Nephron (organoid): ENCODE measurements around the gene TSPAN15.

Source experiments
- H3K27ac Mint-ChIP-seq, 3 experiments: 2 replicates each; pipeline ENCODE4 v1.8.0; 2020; ENCODE audit warnings: mixed read lengths in 3 of 3, mild to moderate bottlenecking in 2 of 3, moderate library complexity in 1 of 3
- H3K27me3 Mint-ChIP-seq: 2 replicates; pipeline ENCODE4 v1.8.0; 2021; ENCODE audit warnings: low read depth, mild to moderate bottlenecking, moderate library complexity, mixed read lengths
- H3K36me3 Mint-ChIP-seq: 2 replicates; pipeline ENCODE4 v1.8.0; 2020; ENCODE audit warnings: low read depth, mixed read lengths
- H3K4me1 Mint-ChIP-seq: 2 replicates; pipeline ENCODE4 v1.8.0; 2020; ENCODE audit warnings: mixed read lengths
- H3K4me3 Mint-ChIP-seq, 3 experiments: 2 replicates each; pipeline ENCODE4 v1.8.0; 2020; ENCODE audit warnings: mild to moderate bottlenecking in 3 of 3, mixed read lengths in 3 of 3, moderate library complexity in 2 of 3
- H3K9me3 Mint-ChIP-seq: 2 replicates; pipeline ENCODE4 v1.8.0; 2020; ENCODE audit warnings: mixed read lengths
- TF ChIP-seq, protein P1 (sequence below), 3 experiments: fragments of 200-600 bp; sonication (generic); IDR thresholded peaks; one replicate each; pipeline ENCODE4 v1.5.0; 2021; ENCODE audit warnings: antibody characterized with exemption in 3 of 3; ENCODE audit not compliant: unreplicated experiment in 3 of 3

TSPAN15 gene

DNA sequence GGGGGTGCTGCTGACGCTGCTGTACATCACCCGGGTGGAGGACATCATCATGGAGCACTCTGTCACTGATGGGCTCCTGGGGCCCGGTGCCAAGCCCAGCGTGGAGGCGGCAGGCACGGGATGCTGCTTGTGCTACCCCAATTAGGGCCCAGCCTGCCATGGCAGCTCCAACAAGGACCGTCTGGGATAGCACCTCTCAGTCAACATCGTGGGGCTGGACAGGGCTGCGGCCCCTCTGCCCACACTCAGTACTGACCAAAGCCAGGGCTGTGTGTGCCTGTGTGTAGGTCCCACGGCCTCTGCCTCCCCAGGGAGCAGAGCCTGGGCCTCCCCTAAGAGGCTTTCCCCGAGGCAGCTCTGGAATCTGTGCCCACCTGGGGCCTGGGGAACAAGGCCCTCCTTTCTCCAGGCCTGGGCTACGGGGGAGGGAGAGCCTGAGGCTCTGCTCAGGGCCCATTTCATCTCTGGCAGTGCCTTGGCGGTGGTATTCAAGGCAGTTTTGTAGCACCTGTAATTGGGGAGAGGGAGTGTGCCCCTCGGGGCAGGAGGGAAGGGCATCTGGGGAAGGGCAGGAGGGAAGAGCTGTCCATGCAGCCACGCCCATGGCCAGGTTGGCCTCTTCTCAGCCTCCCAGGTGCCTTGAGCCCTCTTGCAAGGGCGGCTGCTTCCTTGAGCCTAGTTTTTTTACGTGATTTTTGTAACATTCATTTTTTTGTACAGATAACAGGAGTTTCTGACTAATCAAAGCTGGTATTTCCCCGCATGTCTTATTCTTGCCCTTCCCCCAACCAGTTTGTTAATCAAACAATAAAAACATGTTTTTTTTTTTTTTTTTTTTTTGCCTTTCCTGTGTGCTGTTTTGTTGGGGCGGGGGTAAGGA is 55.8 kb downstream of the TSPAN15 start:
- Mint-ChIP-seq H3K4me3 (peak overlapping the region; percentile 56 to 71 (median 64)), H3K36me3 (no peaks in the 10 kb centered on the region), H3K4me1 (peaks cover 8% of the 10 kb centered on the region), H3K27me3 (peaks cover 34% of the 10 kb centered on the region), H3K27ac (peak overlapping the region in 2 of 3 experiments; percentile 48 to 74), H3K9me3 (no peaks in the 10 kb centered on the region)
- TF ChIP-seq, protein P1, sequence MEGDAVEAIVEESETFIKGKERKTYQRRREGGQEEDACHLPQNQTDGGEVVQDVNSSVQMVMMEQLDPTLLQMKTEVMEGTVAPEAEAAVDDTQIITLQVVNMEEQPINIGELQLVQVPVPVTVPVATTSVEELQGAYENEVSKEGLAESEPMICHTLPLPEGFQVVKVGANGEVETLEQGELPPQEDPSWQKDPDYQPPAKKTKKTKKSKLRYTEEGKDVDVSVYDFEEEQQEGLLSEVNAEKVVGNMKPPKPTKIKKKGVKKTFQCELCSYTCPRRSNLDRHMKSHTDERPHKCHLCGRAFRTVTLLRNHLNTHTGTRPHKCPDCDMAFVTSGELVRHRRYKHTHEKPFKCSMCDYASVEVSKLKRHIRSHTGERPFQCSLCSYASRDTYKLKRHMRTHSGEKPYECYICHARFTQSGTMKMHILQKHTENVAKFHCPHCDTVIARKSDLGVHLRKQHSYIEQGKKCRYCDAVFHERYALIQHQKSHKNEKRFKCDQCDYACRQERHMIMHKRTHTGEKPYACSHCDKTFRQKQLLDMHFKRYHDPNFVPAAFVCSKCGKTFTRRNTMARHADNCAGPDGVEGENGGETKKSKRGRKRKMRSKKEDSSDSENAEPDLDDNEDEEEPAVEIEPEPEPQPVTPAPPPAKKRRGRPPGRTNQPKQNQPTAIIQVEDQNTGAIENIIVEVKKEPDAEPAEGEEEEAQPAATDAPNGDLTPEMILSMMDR (IDR thresholded peaks at IDR 0.05; ENCODE audit: unreplicated experiment in 3 of 3) = no peak

DNA sequence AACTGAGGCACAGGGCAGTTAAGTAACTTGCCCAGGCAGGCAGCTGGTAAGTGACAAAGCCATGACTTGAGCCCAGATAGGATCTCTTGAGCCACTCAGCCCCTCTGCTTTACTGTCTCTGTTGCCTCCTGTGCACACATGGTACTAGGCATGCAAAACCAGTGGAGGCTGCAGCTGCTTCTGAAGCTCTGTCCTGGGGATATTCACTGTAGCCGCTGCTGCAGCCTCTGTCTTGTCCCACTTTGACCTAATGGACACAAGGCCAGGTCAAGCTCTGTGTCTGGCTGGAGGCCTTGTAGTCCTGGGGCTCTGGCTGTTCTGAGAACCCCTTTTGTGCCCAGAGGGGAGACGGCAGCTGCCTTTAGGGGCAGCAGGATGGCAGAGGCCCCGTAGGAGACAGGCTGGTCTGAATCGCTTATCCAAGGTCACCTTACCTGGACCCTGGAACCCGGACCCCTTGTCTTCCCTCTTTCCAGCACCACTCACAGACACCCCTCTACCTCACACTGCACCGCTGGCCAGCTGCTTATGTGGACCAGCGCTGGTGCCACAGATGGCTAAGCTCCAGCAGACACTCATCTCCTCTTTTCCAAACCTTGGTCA is 57.6 kb downstream of the TSPAN15 start:
- TF ChIP-seq, protein P1 (IDR thresholded peaks at IDR 0.05; ENCODE audit: unreplicated experiment in 3 of 3) = no peak
- Mint-ChIP-seq H3K27ac (no peak overlapping the region), H3K4me1 (peaks cover 8% of the 10 kb centered on the region), H3K27me3 (peaks cover 31% of the 10 kb centered on the region), H3K4me3 (no peak overlapping the region), H3K9me3 (no peaks in the 10 kb centered on the region), H3K36me3 (no peaks in the 10 kb centered on the region)

DNA sequence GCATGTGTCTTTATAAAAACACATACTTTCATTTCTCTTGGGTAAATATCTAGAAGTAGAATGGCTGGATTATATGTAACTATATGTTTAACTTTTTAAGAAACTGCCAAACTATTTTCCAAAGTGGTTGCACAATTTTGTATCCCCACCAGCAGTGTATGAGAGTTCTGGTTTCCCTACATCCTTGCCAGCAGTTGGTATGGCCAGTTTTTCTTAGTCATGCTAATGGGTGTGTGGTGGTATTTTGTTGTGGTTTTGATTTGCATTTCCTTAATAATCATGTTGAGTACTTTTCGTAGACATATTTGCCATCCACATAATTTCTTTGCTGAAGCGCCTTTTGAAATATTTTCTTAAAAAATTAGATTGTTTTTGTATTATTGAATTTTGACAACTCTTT is 61.6 kb downstream of the TSPAN15 start:
- Mint-ChIP-seq H3K27ac (no peak overlapping the region), H3K9me3 (no peaks in the 10 kb centered on the region), H3K4me1 (no peaks in the 10 kb centered on the region), H3K36me3 (no peaks in the 10 kb centered on the region), H3K27me3 (peaks cover 32% of the 10 kb centered on the region), H3K4me3 (no peak overlapping the region)
- TF ChIP-seq, protein P1 (IDR thresholded peaks at IDR 0.05; ENCODE audit: unreplicated experiment in 3 of 3) = no peak

DNA sequence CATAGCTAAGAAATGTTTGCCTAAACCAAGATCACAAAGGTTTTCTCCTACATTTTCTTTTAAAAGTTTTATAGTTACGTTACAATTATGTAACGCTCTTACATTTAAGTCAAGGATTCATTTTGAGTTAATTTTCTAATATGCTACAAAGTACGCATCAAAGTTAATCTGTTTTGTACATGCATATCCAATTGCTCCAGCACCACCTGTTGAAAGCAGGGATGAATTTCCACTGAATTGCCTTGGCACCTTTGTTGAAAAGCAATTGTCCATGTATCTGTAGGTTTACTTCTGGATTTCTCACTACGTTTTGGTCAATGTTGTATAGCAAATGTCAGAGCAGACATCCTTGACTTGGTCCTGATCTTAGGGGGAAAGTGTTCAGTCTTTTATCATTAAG is 62.4 kb downstream of the TSPAN15 start:
- H3K4me3 Mint-ChIP-seq = no peak overlapping the region
- H3K9me3 Mint-ChIP-seq = no peaks in the 10 kb centered on the region
- H3K36me3 Mint-ChIP-seq = no peaks in the 10 kb centered on the region
- peaks cover 30% of the 10 kb centered on the region for H3K27me3 Mint-ChIP-seq
- no peak overlapping the region for H3K27ac Mint-ChIP-seq
- H3K4me1 Mint-ChIP-seq = no peaks in the 10 kb centered on the region
- TF ChIP-seq, protein P1 (IDR thresholded peaks at IDR 0.05; ENCODE audit: unreplicated experiment in 3 of 3) = no peak

DNA sequence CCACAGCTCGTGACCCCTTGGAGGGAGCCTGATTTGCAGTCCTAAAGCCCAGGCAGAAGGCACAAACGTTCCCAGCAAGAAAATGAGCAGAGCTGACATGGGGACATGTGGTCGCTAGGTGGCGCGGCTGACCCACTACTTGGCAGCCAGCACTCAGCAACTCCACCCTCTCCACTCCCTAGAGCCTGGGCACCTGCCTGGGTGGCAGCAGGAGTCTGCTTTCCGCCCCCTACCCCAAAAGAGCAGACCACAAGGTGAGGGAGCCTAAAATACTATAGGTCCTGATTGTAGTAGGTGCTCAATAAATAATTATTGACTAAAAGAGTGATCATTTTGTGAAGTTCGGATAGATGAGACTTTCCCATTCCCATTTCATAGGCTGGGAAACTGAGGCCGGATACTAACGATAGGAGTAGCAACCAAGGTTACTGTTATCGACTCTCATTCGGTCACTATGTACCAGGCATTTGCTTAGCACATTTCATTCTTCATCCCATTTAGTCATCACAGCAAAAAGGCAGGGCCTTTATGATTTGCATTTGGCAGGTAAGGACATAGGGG is 64.5 kb downstream of the TSPAN15 start:
- no peak overlapping the region for H3K4me3 Mint-ChIP-seq
- no peak overlapping the region for H3K27ac Mint-ChIP-seq
- no peaks in the 10 kb centered on the region for H3K4me1 Mint-ChIP-seq
- TF ChIP-seq, protein P1 (IDR thresholded peaks at IDR 0.05; ENCODE audit: unreplicated experiment in 3 of 3) = peak; percentile 77 to 81 (median 80)
- no peaks in the 10 kb centered on the region for H3K36me3 Mint-ChIP-seq
- H3K27me3 Mint-ChIP-seq = peaks cover 31% of the 10 kb centered on the region
- H3K9me3 Mint-ChIP-seq = no peaks in the 10 kb centered on the region
